Lower lobe of right lung (tissue), 2 donors: ENCODE results near the gene OMG. TPM values are rescaled to one million over a fixed set of nuclear protein-coding genes. Genes with fewer than 3 reads are reported as not detected.
A peak's percentile ranks its signal among the peaks of the same experiment; 100 is the strongest.

ENCODE experiments used
- ATAC-seq, 2 donors: fragments of 200-7000 bp; cut with Tn5 transposase; one replicate each; pipeline ENCODE4 v1.9.1; 2020 to 2022; ENCODE audit warnings: mild to moderate bottlenecking in 2 of 2, moderate library complexity in 2 of 2
- DNase-seq: peaks from one replicate; pipeline ENCODE4 v3.0.0-alpha.2; 2020
- H3K27ac ChIP-seq: fragments of 200-600 bp; one replicate; pipeline ENCODE4 v1.8.0; 2022
- H3K27me3 ChIP-seq: fragments of 200-600 bp; one replicate; pipeline ENCODE4 v1.8.0; 2022; ENCODE audit warnings: low read depth
- H3K36me3 ChIP-seq: fragments of 200-600 bp; one replicate; pipeline ENCODE4 v1.8.0; 2022; ENCODE audit warnings: mild to moderate bottlenecking
- H3K4me1 ChIP-seq: fragments of 200-600 bp; one replicate; pipeline ENCODE4 v1.8.0; 2022
- H3K4me3 ChIP-seq: fragments of 200-600 bp; one replicate; pipeline ENCODE4 v1.8.0; 2022; ENCODE audit warnings: mild to moderate bottlenecking
- H3K9me3 ChIP-seq: fragments of 200-600 bp; one replicate; pipeline ENCODE4 v1.8.0; 2022
- CTCF ChIP-seq: fragments of 200-600 bp; IDR thresholded peaks from one replicate; pipeline ENCODE4 v1.8.0; 2022; ENCODE audit warnings: antibody characterized with exemption, mild to moderate bottlenecking
- intact Hi-C: fragments of 100-400 bp; cut with DNase I; formaldehyde crosslinking; loops from one replicate; pipeline ENCODE4 v1.11.0; 2022
- total RNA-seq: library from RNA; stranded (reverse); fragmentation: NEBNext Ultra II Directional; extraction: Animal tissue kit (Norgen Biotek cat#: 25700); gene quantifications from one replicate; pipeline ENCODE4 v1.2.1, GENCODE V29; 2021
- donor health status: DM: no; HTN: yes; CAD: no; lungs with severe emphysema.

The OMG gene
- total RNA-seq, 1 donor from 2014 or later, result 12.4 TPM

GRCh38 chr17:31323551-31323950 is 26.5 kb upstream of the OMG start:
- Histone ChIP-seq H3K27ac (no peak overlapping the region), H3K9me3 (no peaks in the 10 kb centered on the region), H3K27me3 (no peaks in the 10 kb centered on the region), H3K36me3 (peaks cover 22% of the 10 kb centered on the region), H3K4me1 (peaks cover under 1% of the 10 kb centered on the region), H3K4me3 (no peak overlapping the region)
- DNase-seq, result no peak
- TF ChIP-seq CTCF, result no peak
- intact Hi-C loops, result no loop called here
- no peak for ATAC-seq

GRCh38 chr17:31321966-31322365 is 24.9 kb upstream of the OMG start:
- peaks cover 12% of the 10 kb centered on the region for H3K36me3 ChIP-seq
- no peaks in the 10 kb centered on the region for H3K27me3 ChIP-seq
- no peak for TF ChIP-seq CTCF
- no peaks in the 10 kb centered on the region for H3K9me3 ChIP-seq
- peaks cover 11% of the 10 kb centered on the region for H3K4me1 ChIP-seq
- H3K4me3 ChIP-seq, result no peak overlapping the region
- no peak overlapping the region for H3K27ac ChIP-seq
- peak in 1 of 2 donors; percentile 41 for ATAC-seq
- DNase-seq, result no peak
- intact Hi-C loops, result no loop called here

- DNase-seq, result peak; percentile 57
- H3K9me3 ChIP-seq, result no peaks in the 10 kb centered on the region
- H3K27ac ChIP-seq, result peak within 1 kb of the TSS; percentile 77
- intact Hi-C loops, result no loop called here
- H3K4me3 ChIP-seq, result peak within 1 kb of the TSS; percentile 45
- no peak for TF ChIP-seq CTCF
- H3K27me3 ChIP-seq, result no peaks in the 10 kb centered on the region
- peak; percentile 74 to 82 for ATAC-seq
- H3K36me3 ChIP-seq, result peaks cover 8% of the 10 kb centered on the region
- peaks cover 11% of the 10 kb centered on the region for H3K4me1 ChIP-seq
Measured at GRCh38 chr17:31321481-31321880, 24.4 kb upstream of the OMG start, which contains the start of gene EVI2A. Gene EVI2A (minus strand): TSS chr17:31321622. CDS start chr17:31319013, 2,609 bp downstream.

GRCh38 chr17:31320791-31321190 is 23.8 kb upstream of the OMG start:
- Histone ChIP-seq H3K27ac (peak overlapping the region; percentile 77), H3K27me3 (no peaks in the 10 kb centered on the region), H3K36me3 (peaks cover under 1% of the 10 kb centered on the region), H3K4me3 (peak overlapping the region; percentile 45), H3K9me3 (no peaks in the 10 kb centered on the region), H3K4me1 (peaks cover 11% of the 10 kb centered on the region)
- ATAC-seq (no peak), DNase-seq (no peak)
- intact Hi-C loops, result no loop called here
- no peak for TF ChIP-seq CTCF

- peak overlapping the region; percentile 77 for H3K27ac ChIP-seq
- intact Hi-C loops, result no loop called here
- DNase-seq (no peak), ATAC-seq (no peak)
- H3K9me3 ChIP-seq, result no peaks in the 10 kb centered on the region
- H3K27me3 ChIP-seq, result no peaks in the 10 kb centered on the region
- H3K36me3 ChIP-seq, result no peaks in the 10 kb centered on the region
- H3K4me3 ChIP-seq, result peak overlapping the region; percentile 45
- no peak for TF ChIP-seq CTCF
- H3K4me1 ChIP-seq, result peaks cover 11% of the 10 kb centered on the region
Measured at GRCh38 chr17:31320241-31320640, 23.2 kb upstream of the OMG start.
